Calu3 (cell line): ENCODE data around the gene RHBDD1. TPM values are rescaled to one million over a fixed set of nuclear protein-coding genes. Genes with fewer than 3 reads are reported as not detected.

ENCODE experiments used
- BruUV-seq: library from RNA; stranded (reverse); fragments of 400-500 nt; replicated peaks from 2 replicates; lab custom pipeline; 2021; lab: Mats Ljungman, UMichigan
- CTCF ChIA-PET: fragments of 300-600 bp; sonication (Branson Sonifier 250); formaldehyde crosslinking; loops from one replicate; lab custom pipeline; 2022; ENCODE audit warnings: antibody characterized with exemption; lab: Charles Lee
- DNase-seq: peaks from one replicate; pipeline ENCODE4 v3.0.0; 2022
- H3K27ac Mint-ChIP-seq: one replicate; pipeline ENCODE4 v1.8.0; 2022; ENCODE audit warnings: mixed read lengths; ENCODE audit not compliant: unreplicated experiment
- H3K27me3 Mint-ChIP-seq: one replicate; pipeline ENCODE4 v1.8.0; 2022; ENCODE audit warnings: mixed read lengths; ENCODE audit not compliant: unreplicated experiment
- H3K36me3 Mint-ChIP-seq: one replicate; pipeline ENCODE4 v1.8.0; 2022; ENCODE audit warnings: mild to moderate bottlenecking, moderate library complexity, mixed read lengths; ENCODE audit not compliant: insufficient read depth, unreplicated experiment
- H3K4me1 Mint-ChIP-seq: one replicate; pipeline ENCODE4 v1.8.0; 2022; ENCODE audit warnings: mild to moderate bottlenecking, low read depth, mixed read lengths; ENCODE audit not compliant: unreplicated experiment
- H3K4me3 Mint-ChIP-seq: one replicate; pipeline ENCODE4 v1.8.0; 2022; ENCODE audit warnings: mild to moderate bottlenecking, low read depth, moderate library complexity, mixed read lengths; ENCODE audit not compliant: unreplicated experiment
- H3K9me3 Mint-ChIP-seq: one replicate; pipeline ENCODE4 v1.8.0; 2022; ENCODE audit warnings: low read depth, mixed read lengths; ENCODE audit not compliant: unreplicated experiment
- intact Hi-C: fragments of 100-400 bp; cut with micrococcal nuclease; formaldehyde crosslinking; loops from one replicate; pipeline ENCODE4 v1.10.0; 2022; ENCODE audit not compliant: unreplicated experiment
- total RNA-seq: library from RNA; stranded (reverse); gene quantifications from 2 replicates; pipeline ENCODE4 v1.2.3, GENCODE V29; 2022
- TF ChIP-seq, protein P1 (sequence below): fragments of 200-600 bp; IDR thresholded peaks from one replicate; pipeline ENCODE4 v1.8.0; 2022; ENCODE audit warnings: antibody characterized with exemption; ENCODE audit not compliant: unreplicated experiment

Gene RHBDD1
- total RNA-seq, 1 experiment from 2014 or later = 28.7 TPM

- Mint-ChIP-seq H3K27ac (no peak overlapping the region), H3K4me3 (no peak overlapping the region), H3K27me3 (no peaks in the 10 kb centered on the region), H3K9me3 (no peaks in the 10 kb centered on the region), H3K36me3 (no peaks in the 10 kb centered on the region), H3K4me1 (no peaks in the 10 kb centered on the region)
- CTCF ChIA-PET = no interaction called here
- TF ChIP-seq, protein P1, sequence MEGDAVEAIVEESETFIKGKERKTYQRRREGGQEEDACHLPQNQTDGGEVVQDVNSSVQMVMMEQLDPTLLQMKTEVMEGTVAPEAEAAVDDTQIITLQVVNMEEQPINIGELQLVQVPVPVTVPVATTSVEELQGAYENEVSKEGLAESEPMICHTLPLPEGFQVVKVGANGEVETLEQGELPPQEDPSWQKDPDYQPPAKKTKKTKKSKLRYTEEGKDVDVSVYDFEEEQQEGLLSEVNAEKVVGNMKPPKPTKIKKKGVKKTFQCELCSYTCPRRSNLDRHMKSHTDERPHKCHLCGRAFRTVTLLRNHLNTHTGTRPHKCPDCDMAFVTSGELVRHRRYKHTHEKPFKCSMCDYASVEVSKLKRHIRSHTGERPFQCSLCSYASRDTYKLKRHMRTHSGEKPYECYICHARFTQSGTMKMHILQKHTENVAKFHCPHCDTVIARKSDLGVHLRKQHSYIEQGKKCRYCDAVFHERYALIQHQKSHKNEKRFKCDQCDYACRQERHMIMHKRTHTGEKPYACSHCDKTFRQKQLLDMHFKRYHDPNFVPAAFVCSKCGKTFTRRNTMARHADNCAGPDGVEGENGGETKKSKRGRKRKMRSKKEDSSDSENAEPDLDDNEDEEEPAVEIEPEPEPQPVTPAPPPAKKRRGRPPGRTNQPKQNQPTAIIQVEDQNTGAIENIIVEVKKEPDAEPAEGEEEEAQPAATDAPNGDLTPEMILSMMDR = no peak
- no TSS peak for BruUV-seq
- DNase-seq = no peak
- intact Hi-C loops = no loop called here
Observed at GRCh38 chr2:226847090-226847489, 11.2 kb downstream of the RHBDD1 start.

DNA sequence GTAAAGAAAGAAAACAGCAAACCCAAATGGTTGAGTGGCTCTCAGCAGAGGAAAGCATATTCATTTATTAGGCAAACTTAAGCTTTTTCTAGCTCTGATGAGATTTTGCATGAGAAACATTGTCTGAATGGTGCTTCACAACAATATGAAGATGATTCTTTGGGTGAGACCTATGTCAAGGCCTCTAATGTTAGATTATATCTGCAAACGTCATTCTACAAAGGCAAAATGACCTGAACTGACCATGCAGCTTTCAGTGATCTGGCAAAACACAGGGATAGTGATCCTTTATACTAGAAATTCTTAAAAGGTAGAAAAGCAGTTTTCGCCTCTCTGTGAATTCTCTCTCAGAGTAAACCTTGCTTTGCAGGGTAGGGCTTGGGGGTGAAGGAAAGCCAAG is 11.7 kb downstream of the RHBDD1 start:
- TF ChIP-seq, protein P1 = no peak
- no peak overlapping the region for H3K27ac Mint-ChIP-seq
- intact Hi-C loops = no loop called here
- DNase-seq = no peak
- no peaks in the 10 kb centered on the region for H3K9me3 Mint-ChIP-seq
- CTCF ChIA-PET = no interaction called here
- H3K4me1 Mint-ChIP-seq = no peaks in the 10 kb centered on the region
- no peak overlapping the region for H3K4me3 Mint-ChIP-seq
- H3K36me3 Mint-ChIP-seq = no peaks in the 10 kb centered on the region
- no TSS peak for BruUV-seq
- H3K27me3 Mint-ChIP-seq = no peaks in the 10 kb centered on the region

DNA sequence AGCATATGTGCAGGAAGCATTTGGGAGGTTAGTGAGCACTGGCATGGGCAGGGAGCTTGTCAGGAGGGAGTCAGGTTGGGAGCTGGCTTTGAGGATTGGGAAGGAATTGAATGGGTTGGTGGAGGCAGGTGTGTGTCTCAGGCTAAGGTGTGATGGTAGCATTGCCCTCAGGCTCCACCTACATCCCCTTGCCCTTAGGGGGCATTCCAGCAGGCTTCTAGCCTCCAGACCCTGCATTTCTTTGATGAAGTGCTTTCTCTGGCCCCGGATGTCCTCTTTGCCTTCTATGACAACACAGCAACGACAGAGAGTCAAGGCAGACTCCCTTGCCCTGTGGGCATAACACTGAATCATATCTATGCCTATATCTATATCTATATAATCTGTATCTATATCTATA is 13.5 kb downstream of the RHBDD1 start:
- Mint-ChIP-seq H3K27me3 (no peaks in the 10 kb centered on the region), H3K9me3 (no peaks in the 10 kb centered on the region), H3K36me3 (no peaks in the 10 kb centered on the region), H3K4me1 (no peaks in the 10 kb centered on the region), H3K27ac (no peak overlapping the region), H3K4me3 (no peak overlapping the region)
- BruUV-seq = no TSS peak
- CTCF ChIA-PET = no interaction called here
- TF ChIP-seq, protein P1 = no peak
- DNase-seq = no peak
- intact Hi-C loops = no loop called here

DNA sequence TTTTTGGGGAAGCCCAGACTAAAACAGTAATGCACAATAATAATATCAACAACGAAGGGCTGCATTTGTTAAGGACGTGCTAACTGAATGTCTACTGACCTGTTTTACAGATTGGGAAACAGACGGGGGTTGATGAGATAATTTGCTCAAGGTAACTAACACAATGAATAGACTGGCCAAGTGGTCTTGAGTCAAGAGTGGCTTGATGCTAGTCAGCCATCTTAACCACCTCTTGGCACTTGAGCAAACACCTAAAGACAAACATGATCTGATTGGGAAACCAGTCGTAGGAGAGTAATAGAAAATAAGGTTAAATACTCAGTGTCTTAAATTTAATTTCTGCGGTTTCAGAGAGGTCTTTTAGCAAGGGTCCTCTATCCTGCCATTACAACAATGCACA is 14.2 kb downstream of the RHBDD1 start:
- intact Hi-C loops = no loop called here
- H3K9me3 Mint-ChIP-seq = no peaks in the 10 kb centered on the region
- no peak for DNase-seq
- H3K4me3 Mint-ChIP-seq = no peak overlapping the region
- TF ChIP-seq, protein P1 = no peak
- no peaks in the 10 kb centered on the region for H3K36me3 Mint-ChIP-seq
- CTCF ChIA-PET = interaction anchor here (0.6 kb wide), 1 partner anchor 22 kb away, joined by 3 read pairs; no protein-coding TSS in a partner anchor
- no peak overlapping the region for H3K27ac Mint-ChIP-seq
- no peaks in the 10 kb centered on the region for H3K4me1 Mint-ChIP-seq
- no peaks in the 10 kb centered on the region for H3K27me3 Mint-ChIP-seq
- BruUV-seq = no TSS peak
